Colonic mucosa (tissue), 4 donors: ENCODE data around the gene EPS8L3. TPM values are rescaled to one million over a fixed set of nuclear protein-coding genes. Genes with fewer than 3 reads are reported as not detected.
"Not testable (repeated sequence)": the region's sequence is repeated elsewhere in the genome, so short reads cannot be mapped to it uniquely, and the experiment has no call there.

Experiments used
- DNase-seq: peaks from one replicate; pipeline ENCODE4 v3.0.0-alpha.2; 2020
- H3K27ac ChIP-seq: fragments of 200-600 bp; one replicate; pipeline ENCODE4 v1.8.0; 2021
- H3K27me3 ChIP-seq: fragments of 200-600 bp; one replicate; pipeline ENCODE4 v1.8.0; 2021
- H3K36me3 ChIP-seq: fragments of 200-600 bp; one replicate; pipeline ENCODE4 v1.8.0; 2021
- H3K4me1 ChIP-seq: fragments of 200-600 bp; one replicate; pipeline ENCODE4 v1.8.0; 2021; ENCODE audit warnings: mild to moderate bottlenecking
- H3K4me3 ChIP-seq: fragments of 200-600 bp; one replicate; pipeline ENCODE4 v1.8.0; 2021
- H3K9ac ChIP-seq, 2 donors: one replicate each; pipeline ENCODE4 v1.7.0; 2013; ENCODE audit warnings: control low read depth in 2 of 2, low read depth in 2 of 2, low read length in 2 of 2
- H3K9me3 ChIP-seq: fragments of 200-600 bp; one replicate; pipeline ENCODE4 v1.8.0; 2021
- intact Hi-C: fragments of 100-400 bp; cut with DNase I; formaldehyde crosslinking; loops from one replicate; pipeline ENCODE4 v1.14.1; 2022
- total RNA-seq, 2 donors: library from RNA; stranded (reverse); fragmentation: NEBNext Ultra II Directional in 1 of 2; extraction: Animal tissue kit (Norgen Biotek cat#: 25700) in 1 of 2; gene quantifications; one replicate each; pipeline ENCODE4 v1.2.1, GENCODE V29; 2021
- TF ChIP-seq, protein P1 (sequence below): fragments of 200-600 bp; IDR thresholded peaks from one replicate; pipeline ENCODE4 v1.8.0; 2022; ENCODE audit warnings: antibody characterized with exemption, mild to moderate bottlenecking
- donor health status: healthy.
- donor health status: DM: no; HTN: no; CAD: no.
- donor health status: DM: no; HTN: no; CAD: no.

EPS8L3 gene
- total RNA-seq, 2 donors from 2014 or later, result 283 to 290 TPM

GRCh38 chr1:109756848-109757521 lies 6.7 kb downstream of the EPS8L3 start:
- H3K9me3 ChIP-seq, result no peaks in the 10 kb centered on the region
- no peak overlapping the region for H3K9ac ChIP-seq
- H3K27ac ChIP-seq, result no peak overlapping the region
- H3K4me1 ChIP-seq, result no peaks in the 10 kb centered on the region
- intact Hi-C loops, result no loop called here
- H3K4me3 ChIP-seq, result no peak overlapping the region
- TF ChIP-seq, protein P1, sequence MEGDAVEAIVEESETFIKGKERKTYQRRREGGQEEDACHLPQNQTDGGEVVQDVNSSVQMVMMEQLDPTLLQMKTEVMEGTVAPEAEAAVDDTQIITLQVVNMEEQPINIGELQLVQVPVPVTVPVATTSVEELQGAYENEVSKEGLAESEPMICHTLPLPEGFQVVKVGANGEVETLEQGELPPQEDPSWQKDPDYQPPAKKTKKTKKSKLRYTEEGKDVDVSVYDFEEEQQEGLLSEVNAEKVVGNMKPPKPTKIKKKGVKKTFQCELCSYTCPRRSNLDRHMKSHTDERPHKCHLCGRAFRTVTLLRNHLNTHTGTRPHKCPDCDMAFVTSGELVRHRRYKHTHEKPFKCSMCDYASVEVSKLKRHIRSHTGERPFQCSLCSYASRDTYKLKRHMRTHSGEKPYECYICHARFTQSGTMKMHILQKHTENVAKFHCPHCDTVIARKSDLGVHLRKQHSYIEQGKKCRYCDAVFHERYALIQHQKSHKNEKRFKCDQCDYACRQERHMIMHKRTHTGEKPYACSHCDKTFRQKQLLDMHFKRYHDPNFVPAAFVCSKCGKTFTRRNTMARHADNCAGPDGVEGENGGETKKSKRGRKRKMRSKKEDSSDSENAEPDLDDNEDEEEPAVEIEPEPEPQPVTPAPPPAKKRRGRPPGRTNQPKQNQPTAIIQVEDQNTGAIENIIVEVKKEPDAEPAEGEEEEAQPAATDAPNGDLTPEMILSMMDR, result no peak
- DNase-seq, result peak; percentile 14
- H3K27me3 ChIP-seq, result no peaks in the 10 kb centered on the region
- H3K36me3 ChIP-seq, result no peaks in the 10 kb centered on the region

DNA sequence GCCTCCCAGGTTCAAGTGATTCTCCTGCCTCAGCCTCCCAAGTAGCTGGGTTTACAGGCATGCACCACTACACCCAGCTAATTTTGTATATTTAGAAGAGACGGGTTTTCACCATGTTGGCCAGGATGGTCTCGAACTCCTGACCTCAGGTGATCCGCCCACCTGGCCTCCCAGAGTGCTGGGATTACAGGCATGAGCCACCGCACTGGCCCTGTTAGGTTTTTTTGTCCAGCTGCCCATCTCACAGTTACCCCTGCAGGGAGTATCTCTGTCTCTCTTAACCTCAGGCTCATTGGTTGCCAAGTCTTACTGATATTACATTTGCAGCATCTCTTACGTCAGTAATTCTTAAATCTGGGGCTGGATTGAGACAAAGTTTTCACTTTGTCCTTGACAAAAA lies 7.4 kb downstream of the EPS8L3 start:
- H3K9me3 ChIP-seq, H3K4me1 ChIP-seq, H3K4me3 ChIP-seq, H3K27ac ChIP-seq, intact Hi-C loops, H3K27me3 ChIP-seq, H3K9ac ChIP-seq, H3K36me3 ChIP-seq: not testable (repeated sequence)
- DNase-seq, result peak; percentile 8

- TF ChIP-seq, protein P1, result no peak
- intact Hi-C loops, result no loop called here
Measured at GRCh38 chr1:109754738-109755137, 9.0 kb downstream of the EPS8L3 start.

DNA sequence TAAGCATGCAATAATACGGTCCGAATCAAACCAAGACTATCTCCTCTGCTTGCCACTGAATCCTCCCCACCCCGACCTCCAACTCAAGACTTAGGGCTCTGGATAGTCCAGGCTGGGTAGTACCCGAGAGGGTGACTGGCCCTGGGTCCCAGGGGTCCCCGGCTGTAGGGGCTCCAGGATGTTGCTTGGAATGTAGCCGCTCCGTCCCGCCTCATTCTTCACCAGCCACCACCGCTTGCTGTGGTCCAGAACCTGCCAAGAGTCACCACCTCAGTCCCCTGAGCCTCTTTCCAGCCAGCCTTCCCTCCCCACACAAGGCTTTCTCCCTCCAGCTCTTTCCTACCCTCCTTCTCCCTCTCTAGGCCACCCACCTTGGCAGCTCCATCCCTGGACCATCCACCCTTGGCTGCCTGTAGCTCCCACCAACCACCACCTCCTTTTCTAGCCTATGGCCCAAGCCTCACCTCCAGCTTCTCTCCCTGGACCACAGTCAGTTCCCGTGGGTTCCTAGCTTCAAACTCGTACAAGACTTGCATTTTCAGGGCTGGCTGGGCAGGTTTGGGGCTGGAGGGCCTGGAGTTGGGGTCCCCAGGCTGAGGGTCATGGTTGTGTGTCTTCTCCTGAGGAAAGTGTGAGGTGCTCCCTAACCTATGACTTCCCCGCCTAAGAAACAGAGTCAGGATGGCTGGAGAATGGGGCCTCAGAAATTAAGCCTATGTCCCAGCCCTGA lies 12.0 kb downstream of the EPS8L3 start:
- Histone ChIP-seq H3K36me3 (peaks cover 9% of the 10 kb centered on the region), H3K9me3 (no peaks in the 10 kb centered on the region), H3K4me1 (no peaks in the 10 kb centered on the region), H3K4me3 (no peak overlapping the region), H3K27ac (no peak overlapping the region), H3K27me3 (no peaks in the 10 kb centered on the region), H3K9ac (no peak overlapping the region)
- intact Hi-C loops, result no loop called here
- TF ChIP-seq, protein P1, result no peak
- DNase-seq, result no peak

More at GRCh38 chr1:109754738-109755137, 9.0 kb downstream of the EPS8L3 start:
- H3K9me3 ChIP-seq, result no peaks in the 10 kb centered on the region
- no peak overlapping the region for H3K27ac ChIP-seq
- H3K4me1 ChIP-seq, result no peaks in the 10 kb centered on the region
- peak; percentile 4 for DNase-seq
- H3K4me3 ChIP-seq, result no peak overlapping the region
- no peak overlapping the region for H3K9ac ChIP-seq
- H3K36me3 ChIP-seq, result peaks cover 9% of the 10 kb centered on the region
- H3K27me3 ChIP-seq, result no peaks in the 10 kb centered on the region

GRCh38 chr1:109750920-109751319 lies 12.8 kb downstream of the EPS8L3 start:
- intact Hi-C loops, result no loop called here
- peak; percentile 14 for DNase-seq
- H3K36me3 ChIP-seq, result peaks cover 9% of the 10 kb centered on the region
- H3K9ac ChIP-seq, result no peak overlapping the region
- TF ChIP-seq, protein P1, result no peak
- no peaks in the 10 kb centered on the region for H3K9me3 ChIP-seq
- no peaks in the 10 kb centered on the region for H3K27me3 ChIP-seq
- H3K4me1 ChIP-seq, result no peaks in the 10 kb centered on the region
- no peak overlapping the region for H3K4me3 ChIP-seq
- no peak overlapping the region for H3K27ac ChIP-seq
